PC-9 (cell line): Measurements from ENCODE around the gene TFAP2A. TPM values are rescaled to one million over a fixed set of nuclear protein-coding genes. Genes with fewer than 3 reads are reported as not detected.

Source experiments
- BruUV-seq: library from RNA; stranded (reverse); fragments of 400-500 nt; replicated peaks from 2 replicates; lab custom pipeline; 2021; lab: Mats Ljungman, UMichigan
- CTCF ChIA-PET: fragments of 300-600 bp; sonication (Branson Sonifier 250); formaldehyde crosslinking; loops from one replicate; lab custom pipeline; 2022; ENCODE audit warnings: antibody characterized with exemption; lab: Charles Lee
- POLR2A ChIA-PET: fragments of 300-600 bp; sonication (Branson Sonifier 250); formaldehyde crosslinking; loops from one replicate; lab custom pipeline; 2022; ENCODE audit warnings: antibody characterized with exemption; ENCODE audit not compliant: unreplicated experiment; lab: Charles Lee
- DNase-seq, 2 experiments: peaks; one replicate each; pipeline versions ENCODE4 v3.0.0 to v3.0.0-alpha.2; 2015 to 2022; ENCODE audit warnings: mixed read lengths in 1 of 2
- H2AFZ ChIP-seq: fragments of 200-600 bp; sonication (generic); 2 replicates; pipeline ENCODE4 v1.8.1; 2017; ENCODE audit warnings: antibody characterized with exemption
- H3F3A ChIP-seq: fragments of 200-600 bp; sonication (generic); 2 replicates; pipeline ENCODE4 v1.8.1; 2017; ENCODE audit warnings: antibody characterized with exemption, mild to moderate bottlenecking, low read depth; ENCODE audit not compliant: insufficient read depth
- H3K27ac ChIP-seq: fragments of 200-600 bp; sonication (generic); 2 replicates; pipeline ENCODE4 v1.6.1; 2016; ENCODE audit warnings: mixed run types
- H3K27me3 ChIP-seq: fragments of 200-600 bp; sonication (generic); 2 replicates; pipeline ENCODE4 v1.6.1; 2016; ENCODE audit warnings: low read depth, mixed run types; ENCODE audit not compliant: insufficient read depth
- H3K36me3 ChIP-seq: fragments of 200-600 bp; sonication (generic); 2 replicates; pipeline ENCODE4 v1.6.1; 2016; ENCODE audit warnings: low read depth, mixed run types
- H3K4me1 ChIP-seq: fragments of 200-600 bp; sonication (generic); replicated peaks from 2 replicates; pipeline ENCODE4 v1.6.1; 2016; ENCODE audit warnings: mixed run types; ENCODE audit not compliant: insufficient read depth
- H3K4me2 ChIP-seq: fragments of 200-600 bp; sonication (generic); 2 replicates; pipeline ENCODE4 v1.6.1; 2017; ENCODE audit warnings: mixed run types
- H3K4me3 ChIP-seq: fragments of 200-600 bp; sonication (generic); 2 replicates; pipeline ENCODE4 v1.6.1; 2016; ENCODE audit warnings: mixed run types
- H3K79me2 ChIP-seq: fragments of 200-600 bp; sonication (generic); 2 replicates; pipeline ENCODE4 v1.6.1; 2017; ENCODE audit warnings: low read depth, mixed run types
- H3K9me2 ChIP-seq: fragments of 200-600 bp; sonication (generic); 2 replicates; pipeline ENCODE4 v1.8.1; 2017; ENCODE audit warnings: mild to moderate bottlenecking; ENCODE audit not compliant: insufficient read depth
- H3K9me3 ChIP-seq: fragments of 200-600 bp; sonication (generic); 2 replicates; pipeline ENCODE4 v1.8.1; 2016; ENCODE audit warnings: low read depth; ENCODE audit not compliant: insufficient read depth
- H4K20me1 ChIP-seq: fragments of 200-600 bp; sonication (generic); 2 replicates; pipeline ENCODE4 v1.8.1; 2017; ENCODE audit not compliant: insufficient read depth
- CTCF ChIP-seq: fragments of 200-600 bp; sonication (generic); conservative IDR thresholded peaks from 2 replicates; pipeline ENCODE4 v1.6.1; 2017; ENCODE audit warnings: mixed run types, antibody characterized with exemption, mild to moderate bottlenecking, moderate library complexity
- EZH2 ChIP-seq: fragments of 200-600 bp; sonication (generic); IDR thresholded peaks from 2 replicates; pipeline ENCODE4 v1.8.0; 2017; ENCODE audit warnings: antibody characterized with exemption, low read depth
- intact Hi-C: fragments of 100-400 bp; cut with micrococcal nuclease; formaldehyde crosslinking; loops from one replicate; pipeline ENCODE4 v1.10.0; 2022; ENCODE audit not compliant: unreplicated experiment
- total RNA-seq: library from RNA; stranded (reverse); gene quantifications from 2 replicates; pipeline ENCODE4 v1.2.3, GENCODE V29; 2021

Gene TFAP2A
- total RNA-seq, 1 experiment from 2014 or later, result 43.8 TPM

GRCh38 chr6:10401004-10401536, 13.8 kb downstream of the TFAP2A start:
- ChIA-PET POLR2A (interaction anchor here (0.7 kb wide), 2 partner anchors 97 to 251 kb away, joined by 3 read pairs; no protein-coding TSS in a partner anchor), CTCF (interaction anchor here (1.3 kb wide), 1 partner anchor 238 kb away, joined by 4 read pairs; no protein-coding TSS in a partner anchor)
- no peak overlapping the region for H3K4me3 ChIP-seq
- peaks cover 24% of the 10 kb centered on the region for H3K36me3 ChIP-seq
- H3K4me2 ChIP-seq, result 0 out of 2 replicates have a peak overlapping the region, but pooled peaks have one; percentile 24
- no peak for TF ChIP-seq EZH2
- no peak for TF ChIP-seq CTCF
- H3K27me3 ChIP-seq, result no peaks in the 10 kb centered on the region
- H3F3A ChIP-seq, result peaks cover 24% of the 10 kb centered on the region; the same call in 1 of the 2 replicates
- peaks cover 42% of the 10 kb centered on the region for H3K4me1 ChIP-seq
- H3K9me2 ChIP-seq, result no peaks in the 10 kb centered on the region
- H2AFZ ChIP-seq, result no peak overlapping the region
- DNase-seq, result no peak
- intact Hi-C loops, result loop anchor here (5.0 kb wide), 8 partner anchors 54 to 1419 kb away; no protein-coding TSS in a partner anchor
- peaks cover 37% of the 10 kb centered on the region for H3K79me2 ChIP-seq
- no peaks in the 10 kb centered on the region for H4K20me1 ChIP-seq
- BruUV-seq, result no TSS peak
- H3K9me3 ChIP-seq, result no peaks in the 10 kb centered on the region
- no peak overlapping the region for H3K27ac ChIP-seq

- H3F3A ChIP-seq, result peaks cover 19% of the 10 kb centered on the region; the same call in 1 of the 2 replicates
- H3K79me2 ChIP-seq, result peaks cover 29% of the 10 kb centered on the region
- no peak overlapping the region for H2AFZ ChIP-seq
- POLR2A ChIA-PET, result interaction anchor here (0.7 kb wide), 1 partner anchor 259 kb away, joined by 3 read pairs; no protein-coding TSS in a partner anchor
- H3K4me2 ChIP-seq, result 0 out of 2 replicates have a peak overlapping the region, but pooled peaks have one; percentile 24
- H3K27ac ChIP-seq, result no peak overlapping the region
- DNase-seq, result peak; percentile 60 to 63
- no TSS peak for BruUV-seq
- H3K4me1 ChIP-seq, result peaks cover 34% of the 10 kb centered on the region
- H3K4me3 ChIP-seq, result no peak overlapping the region
- peaks cover 20% of the 10 kb centered on the region for H3K36me3 ChIP-seq
- no peaks in the 10 kb centered on the region for H4K20me1 ChIP-seq
- H3K9me3 ChIP-seq, result no peaks in the 10 kb centered on the region
- TF ChIP-seq EZH2 (no peak), CTCF (no peak)
- intact Hi-C loops, result loop anchor here (5.0 kb wide), 8 partner anchors 53 to 1418 kb away; no protein-coding TSS in a partner anchor
- no peaks in the 10 kb centered on the region for H3K27me3 ChIP-seq
- H3K9me2 ChIP-seq, result no peaks in the 10 kb centered on the region
- CTCF ChIA-PET, result interaction anchor here (0.5 to 1.3 kb wide), 3 partner anchors 14 to 237 kb away, joined by 3 to 10 read pairs (median 4); no protein-coding TSS in a partner anchor
Measured at GRCh38 chr6:10400330-10400729, 14.5 kb downstream of the TFAP2A start.

GRCh38 chr6:10399451-10399850, 15.4 kb downstream of the TFAP2A start:
- Histone ChIP-seq H3K4me1 (peaks cover 26% of the 10 kb centered on the region), H3K27ac (no peak overlapping the region), H3K36me3 (peaks cover 20% of the 10 kb centered on the region), H3K4me2 (no peak overlapping the region), H3F3A (peaks cover 13% of the 10 kb centered on the region; the same call in 1 of the 2 replicates), H3K9me3 (no peaks in the 10 kb centered on the region), H4K20me1 (no peaks in the 10 kb centered on the region), H3K9me2 (no peaks in the 10 kb centered on the region), H3K27me3 (no peaks in the 10 kb centered on the region), H3K79me2 (peaks cover 21% of the 10 kb centered on the region), H2AFZ (no peak overlapping the region), H3K4me3 (no peak overlapping the region)
- intact Hi-C loops, result no loop called here
- ChIA-PET CTCF (interaction anchor here (0.7 kb wide), 1 partner anchor 27 kb away, joined by 5 read pairs; no protein-coding TSS in a partner anchor), POLR2A (no interaction called here)
- no peak for DNase-seq
- BruUV-seq, result no TSS peak
- TF ChIP-seq CTCF, result no peak
- no peak for TF ChIP-seq EZH2
